OCI-LY7 (cell line): ENCODE data around the gene KLK6.

Source experiments
- EZH2phosphoT487 ChIP-seq: fragments of 200-600 bp; sonication (generic); IDR thresholded peaks from 2 replicates; pipeline ENCODE4 v1.6.1; 2018; ENCODE audit warnings: low read depth, borderline replicate concordance, mild to moderate bottlenecking, mixed run types, antibody characterized with exemption, low read length, moderate library complexity, mixed read lengths
- TF ChIP-seq, protein P1 (sequence below): fragments of 200-600 bp; sonication (generic); conservative IDR thresholded peaks from 2 replicates; pipeline ENCODE4 v1.5.1; 2014; ENCODE audit warnings: mild to moderate bottlenecking, antibody characterized with exemption, low read length, moderate library complexity, mixed read lengths

GRCh38 chr19:50963381-50963780, 6.0 kb downstream of the KLK6 start:
- TF ChIP-seq, protein P1, sequence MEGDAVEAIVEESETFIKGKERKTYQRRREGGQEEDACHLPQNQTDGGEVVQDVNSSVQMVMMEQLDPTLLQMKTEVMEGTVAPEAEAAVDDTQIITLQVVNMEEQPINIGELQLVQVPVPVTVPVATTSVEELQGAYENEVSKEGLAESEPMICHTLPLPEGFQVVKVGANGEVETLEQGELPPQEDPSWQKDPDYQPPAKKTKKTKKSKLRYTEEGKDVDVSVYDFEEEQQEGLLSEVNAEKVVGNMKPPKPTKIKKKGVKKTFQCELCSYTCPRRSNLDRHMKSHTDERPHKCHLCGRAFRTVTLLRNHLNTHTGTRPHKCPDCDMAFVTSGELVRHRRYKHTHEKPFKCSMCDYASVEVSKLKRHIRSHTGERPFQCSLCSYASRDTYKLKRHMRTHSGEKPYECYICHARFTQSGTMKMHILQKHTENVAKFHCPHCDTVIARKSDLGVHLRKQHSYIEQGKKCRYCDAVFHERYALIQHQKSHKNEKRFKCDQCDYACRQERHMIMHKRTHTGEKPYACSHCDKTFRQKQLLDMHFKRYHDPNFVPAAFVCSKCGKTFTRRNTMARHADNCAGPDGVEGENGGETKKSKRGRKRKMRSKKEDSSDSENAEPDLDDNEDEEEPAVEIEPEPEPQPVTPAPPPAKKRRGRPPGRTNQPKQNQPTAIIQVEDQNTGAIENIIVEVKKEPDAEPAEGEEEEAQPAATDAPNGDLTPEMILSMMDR, result no peak
- no peak for TF ChIP-seq EZH2phosphoT487
